Measurements from ENCODE around the gene POLR3K. TPM values are rescaled to one million over a fixed set of nuclear protein-coding genes. Genes with fewer than 3 reads are reported as not detected.

The POLR3K gene
- total RNA-seq, 2 donors from 2014 or later: 26.4 to 61.9 TPM

GRCh38 chr16:85407-85782 lies 32.0 kb upstream of the POLR3K start:
- Mint-ChIP-seq H3K27me3 (no peaks in the 10 kb centered on the region), H3K4me1 (peaks cover 13% of the 10 kb centered on the region), H3K36me3 (ENCODE audit: low read depth) (peaks cover 56% of the 10 kb centered on the region), H3K4me3 (peak overlapping the region; percentile 44), H3K27ac (peak overlapping the region; percentile 49), H3K9me3 (no peaks in the 10 kb centered on the region)
- no peak for ATAC-seq (replicated peaks)

- Mint-ChIP-seq H3K9me3 (no peaks in the 10 kb centered on the region), H3K4me3 (peak overlapping the region; percentile 44), H3K4me1 (peaks cover 13% of the 10 kb centered on the region), H3K27me3 (no peaks in the 10 kb centered on the region), H3K36me3 (ENCODE audit: low read depth) (peaks cover 57% of the 10 kb centered on the region), H3K27ac (peak overlapping the region; percentile 49)
- ATAC-seq (replicated peaks): peak; percentile 95
Measured at GRCh38 chr16:84718-85406, 31.5 kb upstream of the POLR3K start.

- peak overlapping the region; percentile 49 for H3K27ac Mint-ChIP-seq
- H3K4me1 Mint-ChIP-seq: peaks cover 13% of the 10 kb centered on the region
- H3K9me3 Mint-ChIP-seq: no peaks in the 10 kb centered on the region
- no peak for ATAC-seq (replicated peaks)
- peak overlapping the region; percentile 44 for H3K4me3 Mint-ChIP-seq
- H3K36me3 Mint-ChIP-seq (ENCODE audit: low read depth): peaks cover 61% of the 10 kb centered on the region
- H3K27me3 Mint-ChIP-seq: no peaks in the 10 kb centered on the region
Measured at GRCh38 chr16:83781-84615, 30.6 kb upstream of the POLR3K start.

GRCh38 chr16:83060-83603 lies 29.7 kb upstream of the POLR3K start:
- peak overlapping the region; percentile 50 for H3K27ac Mint-ChIP-seq
- no peak for ATAC-seq (replicated peaks)
- peak overlapping the region; percentile 44 for H3K4me3 Mint-ChIP-seq
- peaks cover 13% of the 10 kb centered on the region for H3K4me1 Mint-ChIP-seq
- no peaks in the 10 kb centered on the region for H3K27me3 Mint-ChIP-seq
- no peaks in the 10 kb centered on the region for H3K9me3 Mint-ChIP-seq
- H3K36me3 Mint-ChIP-seq (ENCODE audit: low read depth): peaks cover 53% of the 10 kb centered on the region

GRCh38 chr16:79151-80054 lies 26.0 kb upstream of the POLR3K start:
- H3K9me3 Mint-ChIP-seq: no peaks in the 10 kb centered on the region
- peaks cover 13% of the 10 kb centered on the region for H3K4me1 Mint-ChIP-seq
- peaks cover 3% of the 10 kb centered on the region for H3K27me3 Mint-ChIP-seq
- peak overlapping the region; percentile 87 for H3K27ac Mint-ChIP-seq
- no peak for ATAC-seq (replicated peaks)
- H3K4me3 Mint-ChIP-seq: peak overlapping the region; percentile 83
- H3K36me3 Mint-ChIP-seq (ENCODE audit: low read depth): peaks cover 19% of the 10 kb centered on the region

- ATAC-seq (replicated peaks): peak; percentile 34
Measured at GRCh38 chr16:78444-79150, 25.2 kb upstream of the POLR3K start.

GRCh38 chr16:77807-78443 lies 24.5 kb upstream of the POLR3K start, which contains the start of gene MPG:
MPG (plus strand) TSS chr16:78225; CDS start chr16:78310, 85 bp downstream.
- Mint-ChIP-seq H3K27me3 (peaks cover 10% of the 10 kb centered on the region), H3K27ac (peak within 1 kb of the TSS; percentile 87), H3K36me3 (ENCODE audit: low read depth) (peaks cover 9% of the 10 kb centered on the region), H3K9me3 (no peaks in the 10 kb centered on the region), H3K4me1 (peaks cover 9% of the 10 kb centered on the region), H3K4me3 (peak within 1 kb of the TSS; percentile 83)
- peak; percentile 88 for ATAC-seq (replicated peaks)

More at GRCh38 chr16:78444-79150, 25.2 kb upstream of the POLR3K start:
- H3K9me3 Mint-ChIP-seq: no peaks in the 10 kb centered on the region
- peaks cover 8% of the 10 kb centered on the region for H3K4me1 Mint-ChIP-seq
- H3K27ac Mint-ChIP-seq: peak overlapping the region; percentile 87
- H3K27me3 Mint-ChIP-seq: peaks cover 7% of the 10 kb centered on the region
- peaks cover 11% of the 10 kb centered on the region for H3K36me3 Mint-ChIP-seq (ENCODE audit: low read depth)
- peak overlapping the region; percentile 83 for H3K4me3 Mint-ChIP-seq

GRCh38 chr16:77273-77806 lies 23.9 kb upstream of the POLR3K start:
- H3K4me3 Mint-ChIP-seq: peak overlapping the region; percentile 75
- peak overlapping the region; percentile 75 for H3K27ac Mint-ChIP-seq
- peaks cover 12% of the 10 kb centered on the region for H3K27me3 Mint-ChIP-seq
- peaks cover 11% of the 10 kb centered on the region for H3K4me1 Mint-ChIP-seq
- H3K36me3 Mint-ChIP-seq (ENCODE audit: low read depth): peaks cover 9% of the 10 kb centered on the region
- no peaks in the 10 kb centered on the region for H3K9me3 Mint-ChIP-seq
- peak; percentile 59 for ATAC-seq (replicated peaks)

GRCh38 chr16:76535-77272 lies 23.3 kb upstream of the POLR3K start:
- Mint-ChIP-seq H3K9me3 (no peaks in the 10 kb centered on the region), H3K36me3 (ENCODE audit: low read depth) (peaks cover 9% of the 10 kb centered on the region), H3K4me1 (peaks cover 11% of the 10 kb centered on the region), H3K27me3 (peaks cover 12% of the 10 kb centered on the region), H3K27ac (peak overlapping the region; percentile 75), H3K4me3 (peak overlapping the region; percentile 75)
- no peak for ATAC-seq (replicated peaks)

GRCh38 chr16:75580-76501 lies 22.4 kb upstream of the POLR3K start:
- peaks cover 12% of the 10 kb centered on the region for H3K27me3 Mint-ChIP-seq
- no peak overlapping the region for H3K27ac Mint-ChIP-seq
- H3K4me1 Mint-ChIP-seq: peaks cover 11% of the 10 kb centered on the region
- H3K36me3 Mint-ChIP-seq (ENCODE audit: low read depth): peaks cover 9% of the 10 kb centered on the region
- peak overlapping the region; percentile 75 for H3K4me3 Mint-ChIP-seq
- no peak for ATAC-seq (replicated peaks)
- H3K9me3 Mint-ChIP-seq: no peaks in the 10 kb centered on the region

GRCh38 chr16:74747-75334 lies 21.4 kb upstream of the POLR3K start:
- ATAC-seq (replicated peaks): no peak
- Mint-ChIP-seq H3K36me3 (ENCODE audit: low read depth) (peaks cover 5% of the 10 kb centered on the region), H3K27me3 (peaks cover 12% of the 10 kb centered on the region), H3K4me1 (peaks cover 11% of the 10 kb centered on the region), H3K9me3 (no peaks in the 10 kb centered on the region), H3K27ac (no peak overlapping the region), H3K4me3 (no peak overlapping the region)
